GM21528 (cell line): ENCODE data around the gene LCN6.
"Not testable (repeated sequence)": the region's sequence is repeated elsewhere in the genome, so short reads cannot be mapped to it uniquely, and the experiment has no call there.

Experiments
- ATAC-seq: cut with Tn5 transposase; IDR thresholded peaks from one replicate; pipeline ENCODE4 v1.9.1; 2021; ENCODE audit warnings: mild to moderate bottlenecking, moderate library complexity; ENCODE audit not compliant: unreplicated experiment, low FRiP score

LCN6 gene

GRCh38 chr9:136784249-136784996 lies 36.1 kb upstream of the LCN6 start:
- ATAC-seq, result no peak

GRCh38 chr9:136782452-136782851 lies 34.1 kb upstream of the LCN6 start:
- no peak for ATAC-seq

- ATAC-seq, result no peak
Observed at GRCh38 chr9:136779808-136780207, 31.5 kb upstream of the LCN6 start.

- no peak for ATAC-seq
Observed at GRCh38 chr9:136777359-136777758, 29.0 kb upstream of the LCN6 start.

GRCh38 chr9:136776947-136777346 lies 28.6 kb upstream of the LCN6 start:
- ATAC-seq, result no peak

- ATAC-seq, result no peak
Observed at GRCh38 chr9:136775191-136775590, 26.9 kb upstream of the LCN6 start.

GRCh38 chr9:136774416-136775045 lies 26.2 kb upstream of the LCN6 start:
- ATAC-seq, result no peak

GRCh38 chr9:136773386-136774044 lies 25.2 kb upstream of the LCN6 start:
- no peak for ATAC-seq

GRCh38 chr9:136771907-136772415 lies 23.6 kb upstream of the LCN6 start:
- no peak for ATAC-seq

GRCh38 chr9:136769710-136770191 lies 21.4 kb upstream of the LCN6 start:
- no peak for ATAC-seq

GRCh38 chr9:136766410-136767120 lies 18.2 kb upstream of the LCN6 start:
- ATAC-seq, result not testable (repeated sequence)

GRCh38 chr9:136765745-136766409 lies 17.6 kb upstream of the LCN6 start:
- peak; percentile 72 for ATAC-seq

GRCh38 chr9:136765041-136765440 lies 16.7 kb upstream of the LCN6 start:
- no peak for ATAC-seq

- no peak for ATAC-seq
Observed at GRCh38 chr9:136764301-136764891, 16.1 kb upstream of the LCN6 start, which contains the start of gene LCN15. Gene LCN15 (minus strand): TSS chr9:136764518. CDS start chr9:136764488, 30 bp downstream.

- no peak for ATAC-seq
Observed at GRCh38 chr9:136763649-136764035, 15.3 kb upstream of the LCN6 start.

GRCh38 chr9:136762915-136763648 lies 14.8 kb upstream of the LCN6 start:
- ATAC-seq, result no peak

- no peak for ATAC-seq
Observed at GRCh38 chr9:136762221-136762691, 13.9 kb upstream of the LCN6 start.

GRCh38 chr9:136761545-136761981 lies 13.2 kb upstream of the LCN6 start:
- ATAC-seq, result no peak
